Rectal smooth muscle tissue (tissue), 1 donor: ENCODE measurements around the gene CFHR5.
"Not testable (repeated sequence)": the region's sequence is repeated elsewhere in the genome, so short reads cannot be mapped to it uniquely, and the experiment has no call there.

Experiments used
- H3K27ac ChIP-seq: one replicate; pipeline ENCODE4 v1.7.0; 2013; ENCODE audit warnings: low read depth, low read length, inconsistent platforms
- H3K27me3 ChIP-seq: one replicate; pipeline ENCODE4 v1.7.0; 2013; ENCODE audit warnings: low read length; ENCODE audit not compliant: control insufficient read depth, insufficient read depth
- H3K36me3 ChIP-seq: one replicate; pipeline ENCODE4 v1.7.0; 2013; ENCODE audit warnings: low read length; ENCODE audit not compliant: control insufficient read depth, insufficient read depth
- H3K4me1 ChIP-seq: one replicate; pipeline ENCODE4 v1.7.0; 2013; ENCODE audit warnings: low read length; ENCODE audit not compliant: control insufficient read depth, insufficient read depth
- H3K4me3 ChIP-seq: one replicate; pipeline ENCODE4 v1.7.0; 2013; ENCODE audit warnings: low read length
- H3K9ac ChIP-seq: one replicate; pipeline ENCODE4 v1.7.0; 2013; ENCODE audit warnings: low read length

Gene CFHR5

DNA sequence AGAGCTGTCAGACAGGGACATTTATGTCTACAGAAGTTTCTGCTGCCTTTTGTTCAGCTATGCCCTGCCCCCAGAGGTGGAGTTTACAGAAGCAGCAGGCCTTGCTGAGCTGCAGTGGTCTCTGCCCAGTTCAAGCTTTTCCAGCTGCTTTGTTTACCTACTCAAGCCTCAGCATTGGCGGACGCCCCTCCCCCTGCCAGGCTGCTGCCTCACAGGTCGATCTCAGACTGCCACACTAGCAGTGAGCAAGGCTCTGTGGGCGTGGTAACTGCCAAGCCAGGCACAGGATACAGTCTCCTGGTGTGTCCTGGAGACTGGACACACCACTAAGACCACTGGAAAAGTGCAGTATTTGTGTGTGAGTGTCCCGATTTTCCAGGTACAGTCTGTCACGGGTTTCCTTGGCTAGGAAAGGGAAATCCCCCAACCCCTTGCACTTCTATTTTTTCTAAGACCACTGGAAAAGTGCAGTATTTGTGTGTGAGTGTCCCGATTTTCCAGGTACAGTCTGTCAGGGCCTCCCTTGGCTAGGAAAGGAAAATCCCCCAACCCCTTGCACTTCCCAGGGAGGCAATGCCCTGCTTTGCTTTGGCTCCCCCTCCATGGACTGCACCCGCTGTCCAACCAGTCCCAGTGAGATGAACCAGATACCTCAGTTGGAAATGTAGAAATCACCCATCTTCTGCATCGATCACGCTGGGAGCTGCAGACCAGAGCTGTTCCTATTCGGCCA lies 14.7 kb downstream of the CFHR5 start:
- H3K36me3 ChIP-seq, H3K4me3 ChIP-seq, H3K4me1 ChIP-seq, H3K27ac ChIP-seq, H3K27me3 ChIP-seq, H3K9ac ChIP-seq: not testable (repeated sequence)

DNA sequence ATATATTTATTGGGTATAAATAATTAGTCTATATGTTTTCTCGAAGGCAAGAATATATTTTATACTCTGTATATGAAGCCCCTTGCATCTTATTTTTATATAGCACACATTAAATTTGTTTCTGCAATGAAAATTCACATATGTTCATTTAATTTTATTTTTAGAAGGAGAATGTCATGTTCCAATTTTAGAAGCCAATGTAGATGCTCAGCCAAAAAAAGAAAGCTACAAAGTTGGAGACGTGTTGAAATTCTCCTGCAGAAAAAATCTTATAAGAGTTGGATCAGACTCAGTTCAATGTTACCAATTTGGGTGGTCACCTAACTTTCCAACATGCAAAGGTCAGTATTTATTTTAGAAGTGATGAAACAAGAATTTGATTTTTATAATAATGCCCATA lies 16.6 kb downstream of the CFHR5 start:
- H3K4me3 ChIP-seq, result no peak overlapping the region
- H3K27me3 ChIP-seq, result no peaks in the 10 kb centered on the region
- no peak overlapping the region for H3K9ac ChIP-seq
- H3K36me3 ChIP-seq, result no peaks in the 10 kb centered on the region
- no peaks in the 10 kb centered on the region for H3K4me1 ChIP-seq
- H3K27ac ChIP-seq, result no peak overlapping the region

DNA sequence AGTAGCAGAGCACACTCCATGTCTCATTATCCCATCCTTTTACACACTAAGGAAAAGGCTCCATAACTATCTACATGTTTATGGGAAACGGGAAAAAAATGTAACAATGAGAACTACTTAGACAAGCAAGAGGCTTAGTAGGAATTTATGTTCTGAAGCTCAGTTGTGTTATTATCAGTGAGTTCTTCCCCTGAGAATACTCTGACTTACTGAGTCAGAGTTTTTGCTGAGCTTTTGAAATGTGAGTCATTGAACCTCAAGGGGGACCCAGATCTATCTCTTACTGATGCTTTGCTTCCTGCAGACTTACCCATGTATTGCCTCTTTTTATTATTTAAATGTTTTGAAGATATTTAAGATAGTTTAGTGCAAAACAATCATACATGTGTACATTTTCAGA lies 20.1 kb downstream of the CFHR5 start:
- no peak overlapping the region for H3K9ac ChIP-seq
- no peaks in the 10 kb centered on the region for H3K4me1 ChIP-seq
- H3K27me3 ChIP-seq, result no peaks in the 10 kb centered on the region
- no peaks in the 10 kb centered on the region for H3K36me3 ChIP-seq
- H3K4me3 ChIP-seq, result no peak overlapping the region
- H3K27ac ChIP-seq, result no peak overlapping the region

DNA sequence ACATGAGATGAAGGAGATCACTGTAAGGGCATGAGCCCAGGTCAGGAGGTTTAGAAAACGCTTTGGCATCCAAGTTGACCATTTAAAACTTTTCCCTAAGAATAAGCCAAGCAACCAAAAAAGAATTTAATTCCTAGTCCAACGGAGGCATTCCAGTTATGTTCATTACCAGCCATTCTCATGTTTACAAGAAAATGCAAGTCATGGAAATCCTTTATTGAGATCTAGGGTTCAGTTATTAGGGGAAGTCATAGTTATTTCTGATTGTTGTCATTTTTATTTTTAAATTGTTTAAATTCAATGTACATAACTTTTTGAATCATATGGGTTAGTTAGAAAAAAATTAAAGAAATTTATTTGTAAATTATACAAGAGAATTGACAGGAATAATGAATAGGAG lies 24.5 kb downstream of the CFHR5 start:
- Histone ChIP-seq H3K27me3 (no peaks in the 10 kb centered on the region), H3K4me1 (no peaks in the 10 kb centered on the region), H3K4me3 (no peak overlapping the region), H3K27ac (no peak overlapping the region), H3K36me3 (no peaks in the 10 kb centered on the region), H3K9ac (no peak overlapping the region)

DNA sequence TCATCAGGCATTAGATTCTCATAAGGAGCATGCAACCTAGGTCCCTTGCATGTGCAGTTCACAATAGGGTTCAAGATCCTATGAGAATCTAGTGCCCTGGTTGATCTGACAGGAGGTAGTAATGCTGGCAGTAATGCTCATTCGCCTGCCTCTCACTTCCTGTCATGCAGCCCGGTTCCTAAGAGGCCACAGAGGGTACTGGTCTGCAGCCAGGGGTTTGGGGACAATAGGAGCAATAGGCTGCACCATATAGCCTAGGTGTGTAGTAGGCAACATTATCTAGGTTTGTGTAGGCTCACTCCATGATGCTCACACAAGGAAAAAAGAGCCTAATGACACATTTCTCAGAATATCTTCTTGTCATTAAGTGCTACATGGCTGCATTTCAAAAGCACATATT lies 25.8 kb downstream of the CFHR5 start:
- Histone ChIP-seq H3K4me1 (no peaks in the 10 kb centered on the region), H3K9ac (no peak overlapping the region), H3K4me3 (no peak overlapping the region), H3K36me3 (no peaks in the 10 kb centered on the region), H3K27ac (no peak overlapping the region), H3K27me3 (no peaks in the 10 kb centered on the region)

DNA sequence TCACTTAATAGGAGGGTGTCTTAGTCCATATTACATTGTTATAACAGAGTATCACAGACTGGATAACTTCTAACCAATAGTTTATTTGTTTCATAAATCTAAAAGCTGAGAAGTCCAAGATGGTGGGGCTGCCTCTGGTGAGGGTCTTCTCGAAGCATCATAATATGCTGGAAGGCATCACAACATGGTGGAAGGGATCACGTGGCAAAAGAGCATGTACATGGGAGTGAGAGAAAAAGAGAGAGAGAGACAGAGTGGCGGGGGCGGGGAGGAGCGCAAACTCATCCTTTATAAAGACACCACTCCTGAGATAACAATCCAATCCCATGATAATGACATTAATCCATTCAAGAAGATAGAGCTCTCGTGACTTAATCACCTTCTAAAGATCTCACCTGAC lies 31.5 kb downstream of the CFHR5 start:
- Histone ChIP-seq H3K4me1 (no peaks in the 10 kb centered on the region), H3K4me3 (no peak overlapping the region), H3K27ac (no peak overlapping the region), H3K27me3 (no peaks in the 10 kb centered on the region), H3K36me3 (no peaks in the 10 kb centered on the region), H3K9ac (no peak overlapping the region)

DNA sequence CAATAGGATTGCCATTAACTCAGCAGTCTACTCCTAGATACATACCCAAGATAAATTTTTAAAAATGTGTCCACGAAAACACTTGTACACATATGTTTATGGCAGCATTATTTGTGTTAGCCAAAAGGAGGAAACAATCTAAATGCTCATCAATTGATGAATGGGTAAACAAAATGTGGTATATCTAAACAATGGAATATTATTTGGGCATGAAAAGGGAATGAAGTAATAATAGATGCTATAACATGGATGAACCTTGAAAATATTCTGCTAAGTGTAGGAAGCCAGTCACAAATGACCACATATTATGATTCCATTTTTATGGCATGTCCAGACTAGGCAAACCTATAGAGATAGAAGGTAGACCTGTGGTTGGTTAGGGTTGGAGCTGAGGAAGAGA lies 34.3 kb downstream of the CFHR5 start:
- Histone ChIP-seq H3K4me1 (no peaks in the 10 kb centered on the region), H3K27ac (no peak overlapping the region), H3K4me3 (no peak overlapping the region), H3K36me3 (no peaks in the 10 kb centered on the region), H3K9ac (no peak overlapping the region), H3K27me3 (no peaks in the 10 kb centered on the region)

DNA sequence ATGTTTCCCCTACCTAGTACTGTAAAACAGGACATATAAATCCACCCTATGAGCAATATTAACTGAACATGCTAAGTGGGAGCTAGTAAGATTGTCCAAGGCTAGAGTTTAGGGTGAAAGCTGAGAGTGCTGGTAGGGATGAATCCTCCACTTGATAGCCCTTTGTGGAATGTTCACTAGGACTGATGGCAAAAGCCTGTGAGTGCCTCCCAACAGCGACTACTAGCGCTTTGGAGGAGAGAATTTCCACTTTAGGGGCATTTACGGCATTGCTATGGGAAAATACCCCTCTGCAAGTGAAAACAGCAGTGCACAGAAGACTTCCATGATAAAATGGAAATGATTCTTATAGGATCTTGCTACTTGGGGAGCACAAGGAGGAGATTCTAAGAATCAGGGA lies 35.9 kb downstream of the CFHR5 start:
- H3K4me3 ChIP-seq, result no peak overlapping the region
- no peaks in the 10 kb centered on the region for H3K4me1 ChIP-seq
- H3K36me3 ChIP-seq, result no peaks in the 10 kb centered on the region
- no peak overlapping the region for H3K27ac ChIP-seq
- no peaks in the 10 kb centered on the region for H3K27me3 ChIP-seq
- H3K9ac ChIP-seq, result no peak overlapping the region

DNA sequence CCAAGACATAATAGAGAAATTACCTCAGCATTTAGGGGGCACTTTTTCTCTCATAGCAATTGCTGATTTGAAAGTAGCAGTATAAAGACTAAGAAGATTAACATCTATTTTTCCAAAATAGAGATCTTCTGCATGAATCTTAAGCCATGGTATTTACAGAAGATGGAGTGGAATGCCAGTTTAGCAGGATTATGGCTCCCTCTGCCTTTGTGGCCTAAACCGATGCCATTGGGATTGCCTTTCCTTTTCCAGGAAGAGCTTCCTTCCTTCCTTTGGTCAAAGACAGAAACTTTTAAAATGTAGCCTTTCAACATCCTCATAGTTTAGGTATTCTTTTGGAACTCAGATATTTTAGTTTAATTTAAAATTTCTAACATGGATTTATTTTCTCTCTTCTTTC lies 39.4 kb downstream of the CFHR5 start:
- H3K36me3 ChIP-seq, result no peaks in the 10 kb centered on the region
- H3K27me3 ChIP-seq, result no peaks in the 10 kb centered on the region
- H3K27ac ChIP-seq, result no peak overlapping the region
- H3K4me1 ChIP-seq, result no peaks in the 10 kb centered on the region
- no peak overlapping the region for H3K4me3 ChIP-seq
- no peak overlapping the region for H3K9ac ChIP-seq

DNA sequence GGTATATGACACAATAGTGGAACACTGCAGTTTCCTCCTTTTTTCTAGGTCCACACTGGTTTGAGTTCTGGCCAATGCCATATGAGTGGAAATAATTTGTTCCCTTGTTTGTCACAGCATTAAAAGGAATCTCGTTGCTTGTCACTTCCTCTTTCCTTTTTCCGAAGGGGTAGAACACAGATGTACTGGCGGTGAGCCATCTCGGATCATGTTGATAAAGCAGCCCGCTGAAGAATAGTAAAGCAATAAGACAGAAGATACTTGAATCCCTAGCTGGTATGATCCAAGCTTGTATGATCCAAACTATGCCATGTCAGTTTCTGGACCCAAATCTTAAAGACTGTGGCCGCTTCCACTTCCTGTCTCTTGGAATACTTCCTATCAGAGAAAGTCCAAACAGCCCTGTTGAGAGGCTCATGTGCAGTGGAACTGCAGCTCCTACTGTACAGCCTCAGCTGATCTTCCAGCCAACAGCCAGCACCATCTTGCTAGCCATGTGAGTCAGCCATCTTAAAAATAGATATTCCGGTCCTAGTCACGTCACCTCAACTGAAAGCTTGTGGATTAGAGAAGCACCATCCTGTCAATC lies 40.3 kb downstream of the CFHR5 start:
- H3K36me3 ChIP-seq, result no peaks in the 10 kb centered on the region
- no peaks in the 10 kb centered on the region for H3K4me1 ChIP-seq
- H3K4me3 ChIP-seq, result no peak overlapping the region
- H3K27me3 ChIP-seq, result no peaks in the 10 kb centered on the region
- no peak overlapping the region for H3K27ac ChIP-seq
- H3K9ac ChIP-seq, result no peak overlapping the region

DNA sequence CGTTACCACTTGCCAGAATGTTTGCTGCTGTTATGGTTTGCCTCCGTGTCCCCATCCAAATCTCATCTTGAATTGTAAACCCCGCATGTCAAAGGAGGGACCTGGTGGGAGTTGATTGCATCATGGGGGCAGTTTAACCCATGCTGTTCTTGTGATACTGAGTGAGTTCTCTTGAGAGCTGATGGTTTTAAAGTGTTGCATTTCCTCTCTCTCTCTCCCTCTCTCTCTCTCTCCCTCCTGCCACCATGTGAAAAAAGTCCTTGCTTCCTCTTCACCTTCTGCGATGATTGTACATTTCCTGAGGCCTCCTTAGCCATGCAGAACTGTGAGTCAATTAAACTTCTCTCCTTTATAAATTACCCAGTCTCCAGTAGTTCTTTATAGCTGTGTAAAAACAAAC lies 44.4 kb downstream of the CFHR5 start:
- no peak overlapping the region for H3K9ac ChIP-seq
- H3K27me3 ChIP-seq, result no peaks in the 10 kb centered on the region
- no peaks in the 10 kb centered on the region for H3K4me1 ChIP-seq
- H3K27ac ChIP-seq, result no peak overlapping the region
- no peak overlapping the region for H3K4me3 ChIP-seq
- no peaks in the 10 kb centered on the region for H3K36me3 ChIP-seq

DNA sequence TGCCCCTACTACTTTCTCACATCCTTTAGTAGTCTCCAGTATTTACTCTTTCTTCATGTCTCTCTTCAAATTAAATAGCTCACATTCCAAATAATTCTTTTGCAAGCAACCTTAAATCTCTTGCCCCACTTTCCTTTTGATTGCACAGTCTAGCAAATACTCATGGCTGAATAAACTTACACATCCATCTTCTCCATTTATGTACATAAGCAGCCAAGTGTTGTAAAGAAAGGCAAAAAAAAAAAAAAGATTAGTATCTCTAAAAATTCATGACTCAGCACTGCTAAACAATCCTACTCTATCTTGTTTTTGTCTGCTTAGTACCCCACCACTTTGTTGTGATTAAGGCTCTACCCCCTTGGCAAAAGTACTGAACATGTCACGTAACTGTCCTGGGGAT lies 47.1 kb downstream of the CFHR5 start:
- no peaks in the 10 kb centered on the region for H3K27me3 ChIP-seq

DNA sequence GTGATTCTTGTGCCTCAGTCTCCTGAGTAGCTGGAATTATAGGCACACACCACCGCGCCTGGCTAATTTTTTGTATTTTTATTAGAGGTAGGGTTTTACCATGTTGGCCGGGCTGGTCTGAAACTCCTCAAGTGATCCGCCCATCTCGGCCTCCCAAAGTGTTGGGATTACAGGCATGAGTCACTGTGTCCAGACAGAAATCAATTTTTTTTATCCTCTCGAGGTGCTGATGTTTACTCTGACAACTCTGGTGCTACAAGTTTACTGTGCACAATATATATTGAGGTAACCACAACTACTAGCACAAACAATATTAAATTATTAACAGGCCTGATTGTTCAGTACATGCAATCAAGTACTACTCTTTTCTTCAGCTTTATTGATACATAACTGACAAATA lies 50.0 kb downstream of the CFHR5 start:
- Histone ChIP-seq H3K36me3 (no peaks in the 10 kb centered on the region), H3K4me3 (no peak overlapping the region), H3K4me1 (no peaks in the 10 kb centered on the region), H3K27me3 (no peaks in the 10 kb centered on the region), H3K9ac (no peak overlapping the region), H3K27ac (no peak overlapping the region)

More for the DNA sequence above, 47.1 kb downstream of the CFHR5 start:
- H3K36me3 ChIP-seq, result no peaks in the 10 kb centered on the region
- no peak overlapping the region for H3K9ac ChIP-seq
- no peaks in the 10 kb centered on the region for H3K4me1 ChIP-seq
- H3K4me3 ChIP-seq, result no peak overlapping the region
- H3K27ac ChIP-seq, result no peak overlapping the region
